Pancreas (tissue), 10 donors: ENCODE data around the gene PCGF3. TPM values are rescaled to one million over a fixed set of nuclear protein-coding genes. Genes with fewer than 3 reads are reported as not detected.

Experiments
- ATAC-seq, 4 donors: fragments of 200-7000 bp; cut with Tn5 transposase; one replicate each; pipeline versions ENCODE4 v1.8.0 to v1.9.1; 2020; ENCODE audit warnings: mild to moderate bottlenecking in 4 of 4, moderate library complexity in 4 of 4
- DNase-seq, 6 donors: peaks; one replicate each; pipeline ENCODE4 v3.0.0-alpha.2; 2020
- FAIRE-seq: peaks from 2 replicates; lab custom pipeline; 2012; peaks lifted over from hg19 to GRCh38; lab: Jason Lieb, UNC
- H3K27ac ChIP-seq, 4 donors: fragments of 200-600 bp; sonication (generic); 1 replicate in 3 of 4; 2 replicates in 1 of 4; pipeline versions ENCODE4 v1.5.0 to v1.8.0; 2020
- H3K27me3 ChIP-seq, 4 donors: fragments of 200-600 bp; one replicate each; pipeline ENCODE4 v1.8.0; 2021
- H3K36me3 ChIP-seq, 3 donors: fragments of 200-600 bp; sonication (generic) in 1 of 3; one replicate each; pipeline versions ENCODE4 v1.5.0 to v1.8.0; 2020 to 2021
- H3K4me1 ChIP-seq, 3 donors: fragments of 200-600 bp; one replicate each; pipeline ENCODE4 v1.8.0; 2021
- H3K4me3 ChIP-seq, 4 donors: fragments of 200-600 bp; sonication (generic) in 2 of 4; one replicate each; pipeline versions ENCODE4 v1.5.0 to v1.8.0; 2020 to 2021
- H3K9me3 ChIP-seq, 4 donors: fragments of 200-600 bp; one replicate each; pipeline ENCODE4 v1.8.0; 2021
- WGBS, 2 donors: extraction: QIAGEN DNeasy Blood & Tissue Kit; methylation state at CpG; one replicate each; pipeline ENCODE4 v1.1.7; 2013; 5-methylcytosine and 5-hydroxymethylcytosine counted together
- intact Hi-C, 3 donors: fragments of 100-400 bp; cut with DNase I; formaldehyde crosslinking; loops; one replicate each; pipeline versions ENCODE4 v1.11.1 to v1.14.2; 2022
- polyA plus RNA-seq, 2 donors: library from polyadenylated mRNA; stranded (reverse); fragments of 200-250 nt; gene quantifications; one replicate each; pipeline ENCODE4 v1.2.3, GENCODE V29; 2013
- total RNA-seq, 6 donors: library from RNA; stranded (reverse); fragmentation: NEBNext Ultra II Directional in 4 of 6; extraction: Animal tissue kit (Norgen Biotek cat#: 25700) in 4 of 6; gene quantifications; one replicate each; pipeline versions ENCODE4 v1.2.1 to v1.2.4, GENCODE V29; 2021 to 2023
- TF ChIP-seq, protein P1 (sequence below), 4 donors: fragments of 200-600 bp; sonication (generic) in 3 of 4; IDR thresholded peaks; one replicate each; pipeline versions ENCODE4 v1.5.0 to v1.8.0; 2021; ENCODE audit warnings: antibody characterized with exemption in 4 of 4
- donor health status: healthy with polysubstance abuse.
- donor health status: DM: no; HTN: no; CAD: no; lungs with moderate emphysema.
- donor health status: DM: no; HTN: no; CAD: no.
- donor health status: control.
- donor health status: control.
- donor health status: Bipolar disorder and iron deficiency.
- donor health status: DM: yes; HTN: yes; CAD: no.
- donor health status: DM: no; HTN: no; CAD: no.
- donor health status: DM: no; HTN: no; CAD: no.
- donor health status: DM: yes; HTN: yes; CAD: no.

The PCGF3 gene
- total and polyA plus RNA-seq, 8 donors: 12.3 to 66.8 (median 17.7) TPM

DNA sequence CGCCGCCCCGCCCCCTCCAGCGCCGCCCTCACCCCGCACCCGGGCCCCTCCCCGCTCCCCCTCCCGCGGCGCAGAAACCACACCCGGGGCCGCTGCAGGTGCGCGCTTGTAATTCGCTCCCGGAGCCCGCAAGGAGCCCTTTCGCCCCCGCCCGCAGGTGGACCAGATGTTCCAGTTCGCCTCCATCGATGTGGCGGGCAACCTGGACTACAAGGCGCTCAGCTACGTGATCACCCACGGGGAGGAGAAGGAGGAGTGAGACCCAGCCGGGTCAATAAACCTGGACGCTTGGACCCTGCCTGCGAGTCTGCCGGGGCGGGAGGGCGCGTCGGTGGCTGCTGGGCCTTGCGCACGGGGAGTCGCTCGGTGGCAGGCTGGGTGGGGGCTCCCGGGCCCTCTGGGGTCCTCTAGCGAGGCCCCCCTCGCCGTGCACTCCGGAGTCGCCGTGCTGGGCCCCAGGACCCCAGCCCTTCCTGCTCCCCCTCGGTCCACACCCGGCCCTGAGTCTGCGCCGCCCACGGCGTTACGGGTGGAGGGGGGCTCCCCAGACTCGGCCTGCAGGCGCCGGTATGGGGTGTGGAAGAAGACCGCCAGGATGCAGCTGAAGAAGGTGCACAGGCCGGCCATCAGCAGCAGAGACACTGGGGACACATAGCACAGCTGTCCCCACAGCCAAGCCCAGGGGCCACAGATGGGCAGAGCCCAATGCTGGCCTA is 23.7 kb upstream of the PCGF3 start:
- no peaks in the 10 kb centered on the region for H3K9me3 ChIP-seq
- H3K4me3 ChIP-seq: peak overlapping the region in 2 of 4 donors; percentile 11 to 27
- no peaks in the 10 kb centered on the region for H3K27me3 ChIP-seq
- H3K4me1 ChIP-seq: peaks cover 0 to under 1% (median 0%) of the 10 kb centered on the region in 3 donors
- 42 to 58% methylated on average over 51 to 54 of the region's 58 CpGs for WGBS, 2 donors
- intact Hi-C loops: no loop called here
- ATAC-seq: peak; percentile 34 to 72 (median 48)
- H3K27ac ChIP-seq: no peak overlapping the region
- peak in 4 of 6 donors; percentile 71 to 79 (median 76) for DNase-seq
- no peak for FAIRE-seq
- no peaks in the 10 kb centered on the region for H3K36me3 ChIP-seq
- TF ChIP-seq, protein P1, sequence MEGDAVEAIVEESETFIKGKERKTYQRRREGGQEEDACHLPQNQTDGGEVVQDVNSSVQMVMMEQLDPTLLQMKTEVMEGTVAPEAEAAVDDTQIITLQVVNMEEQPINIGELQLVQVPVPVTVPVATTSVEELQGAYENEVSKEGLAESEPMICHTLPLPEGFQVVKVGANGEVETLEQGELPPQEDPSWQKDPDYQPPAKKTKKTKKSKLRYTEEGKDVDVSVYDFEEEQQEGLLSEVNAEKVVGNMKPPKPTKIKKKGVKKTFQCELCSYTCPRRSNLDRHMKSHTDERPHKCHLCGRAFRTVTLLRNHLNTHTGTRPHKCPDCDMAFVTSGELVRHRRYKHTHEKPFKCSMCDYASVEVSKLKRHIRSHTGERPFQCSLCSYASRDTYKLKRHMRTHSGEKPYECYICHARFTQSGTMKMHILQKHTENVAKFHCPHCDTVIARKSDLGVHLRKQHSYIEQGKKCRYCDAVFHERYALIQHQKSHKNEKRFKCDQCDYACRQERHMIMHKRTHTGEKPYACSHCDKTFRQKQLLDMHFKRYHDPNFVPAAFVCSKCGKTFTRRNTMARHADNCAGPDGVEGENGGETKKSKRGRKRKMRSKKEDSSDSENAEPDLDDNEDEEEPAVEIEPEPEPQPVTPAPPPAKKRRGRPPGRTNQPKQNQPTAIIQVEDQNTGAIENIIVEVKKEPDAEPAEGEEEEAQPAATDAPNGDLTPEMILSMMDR (IDR thresholded peaks at IDR 0.05): no peak

DNA sequence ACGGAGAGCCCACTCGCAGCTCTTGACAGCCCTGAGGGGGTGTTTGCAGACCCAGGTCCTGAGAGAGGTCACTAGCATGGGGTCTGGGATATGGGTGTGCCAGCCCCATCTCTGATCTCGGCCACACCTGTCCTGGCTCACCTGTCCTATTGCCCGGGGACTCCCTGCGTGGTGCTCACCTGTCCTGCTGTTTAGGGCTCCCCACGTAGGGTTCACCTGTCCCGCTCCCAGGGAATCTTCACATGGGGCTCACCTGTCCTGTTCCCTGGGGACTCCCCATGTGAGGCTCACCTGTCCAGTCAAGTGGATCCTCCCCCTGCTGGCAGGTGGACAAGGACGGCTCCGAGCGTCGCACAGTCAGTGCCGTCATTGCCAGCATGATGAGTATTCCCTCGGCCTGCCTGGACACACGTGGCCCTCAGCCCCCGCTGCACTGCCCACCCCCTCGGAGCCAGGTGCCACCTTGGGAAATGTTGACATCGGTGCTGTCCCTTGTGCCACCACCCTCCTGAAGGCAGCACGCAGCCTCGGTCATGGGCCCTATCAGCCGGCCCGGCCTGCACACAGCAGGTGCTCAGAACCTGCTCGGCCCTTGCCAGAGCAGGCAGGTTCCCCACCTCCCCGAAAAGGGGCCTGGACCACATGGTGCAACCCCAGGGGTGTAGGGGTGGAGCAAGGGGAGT is 23.0 kb upstream of the PCGF3 start:
- Histone ChIP-seq H3K4me3 (no peak overlapping the region), H3K36me3 (no peaks in the 10 kb centered on the region), H3K4me1 (peaks cover 0 to 7% (median 0%) of the 10 kb centered on the region in 3 donors), H3K27me3 (no peaks in the 10 kb centered on the region), H3K27ac (no peak overlapping the region), H3K9me3 (no peaks in the 10 kb centered on the region)
- ATAC-seq: no peak
- TF ChIP-seq, protein P1 (IDR thresholded peaks at IDR 0.05): no peak
- intact Hi-C loops: no loop called here
- no peak for FAIRE-seq
- peak in 1 of 6 donors; percentile 41 for DNase-seq
- WGBS, 2 donors: 68 to 74% methylated on average over 22 to 23 of the region's 23 CpGs

- Histone ChIP-seq H3K9me3 (no peaks in the 10 kb centered on the region), H3K4me3 (no peak overlapping the region), H3K36me3 (no peaks in the 10 kb centered on the region), H3K4me1 (peaks cover 0 to 7% (median 0%) of the 10 kb centered on the region in 3 donors), H3K27me3 (no peaks in the 10 kb centered on the region), H3K27ac (no peak overlapping the region)
- 76 to 81% methylated on average over 24 to 25 of the region's 25 CpGs for WGBS, 2 donors
- TF ChIP-seq, protein P1 (IDR thresholded peaks at IDR 0.05): no peak
- peak in 1 of 6 donors; percentile 35 for DNase-seq
- intact Hi-C loops: no loop called here
- no peak for FAIRE-seq
- no peak for ATAC-seq
Measured at GRCh38 chr4:683247-683897, 22.3 kb upstream of the PCGF3 start.

- TF ChIP-seq, protein P1 (IDR thresholded peaks at IDR 0.05): peak in 1 of 4 donors; percentile 29
- 57 to 61% methylated on average over 19 of the region's 19 CpGs for WGBS, 2 donors
- DNase-seq (peak in 4 of 6 donors; percentile 41 to 78 (median 69)), ATAC-seq (peak in 2 of 4 donors; percentile 7 to 16), FAIRE-seq (no peak)
- H3K27me3 ChIP-seq: no peaks in the 10 kb centered on the region
- no peaks in the 10 kb centered on the region for H3K9me3 ChIP-seq
- H3K36me3 ChIP-seq: no peaks in the 10 kb centered on the region
- H3K27ac ChIP-seq: no peak overlapping the region
- H3K4me1 ChIP-seq: peaks cover 0 to 7% (median 0%) of the 10 kb centered on the region in 3 donors
- H3K4me3 ChIP-seq: no peak overlapping the region
- intact Hi-C loops: no loop called here
Measured at GRCh38 chr4:683982-684622, 21.5 kb upstream of the PCGF3 start.
